HUDEP-2 (cell line): ENCODE measurements around the gene DYNC1I2.

ENCODE experiments used
- DNase-seq, 76 experiments: peaks; one replicate each; lab custom pipeline; 2025; ENCODE audit not compliant: unreplicated experiment in 76 of 76; lab: John Stamatoyannopoulos, UW

Gene DYNC1I2

DNA sequence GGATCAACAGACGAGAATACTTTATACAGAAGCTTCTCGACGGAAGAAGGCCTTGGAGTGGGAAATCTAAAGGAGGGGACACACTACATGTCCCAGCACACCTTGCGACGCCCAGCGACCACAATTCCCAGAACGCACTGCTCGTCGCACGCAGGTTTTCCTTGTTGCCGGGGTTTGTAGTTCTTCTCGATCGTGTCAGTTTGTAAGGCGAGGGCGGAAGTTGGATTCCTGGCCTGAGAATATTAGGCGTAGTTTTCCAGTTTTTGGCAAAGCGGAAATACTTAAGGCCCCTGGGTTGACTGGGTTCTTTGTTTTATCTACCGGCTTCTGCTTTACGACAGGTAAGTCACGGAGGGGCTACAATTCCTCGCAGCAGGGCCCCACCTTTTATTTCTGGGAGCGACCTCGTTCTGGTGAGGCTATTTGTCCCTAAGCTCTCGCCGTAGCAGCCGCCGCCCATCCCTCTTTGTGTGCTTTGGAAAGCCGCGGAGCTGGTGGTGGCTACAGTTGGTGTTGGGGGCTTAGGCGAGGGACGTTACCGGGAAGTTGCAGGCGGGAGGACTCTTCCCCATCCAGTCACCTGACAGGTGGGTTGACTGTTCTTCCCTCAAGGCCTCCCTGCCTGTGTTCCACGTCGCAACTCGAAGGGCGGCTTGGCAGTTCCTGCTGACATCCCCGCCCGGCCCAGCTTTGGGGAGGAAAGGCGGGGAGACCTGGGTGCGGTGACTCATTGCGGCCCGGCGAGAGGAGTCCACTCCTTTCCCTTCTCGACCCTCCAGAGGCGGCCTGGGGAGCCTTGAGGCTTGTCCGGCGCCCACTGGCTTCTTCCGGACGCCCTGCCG lies at the start of gene DYNC1I2:
Gene DYNC1I2 (plus strand): TSS at position 183 of the 842 bp plus-strand sequence. CDS start 2,687 bp downstream, outside the sequence.
- DNase-seq: peak; percentile 37 to 95 (median 78)

DNA sequence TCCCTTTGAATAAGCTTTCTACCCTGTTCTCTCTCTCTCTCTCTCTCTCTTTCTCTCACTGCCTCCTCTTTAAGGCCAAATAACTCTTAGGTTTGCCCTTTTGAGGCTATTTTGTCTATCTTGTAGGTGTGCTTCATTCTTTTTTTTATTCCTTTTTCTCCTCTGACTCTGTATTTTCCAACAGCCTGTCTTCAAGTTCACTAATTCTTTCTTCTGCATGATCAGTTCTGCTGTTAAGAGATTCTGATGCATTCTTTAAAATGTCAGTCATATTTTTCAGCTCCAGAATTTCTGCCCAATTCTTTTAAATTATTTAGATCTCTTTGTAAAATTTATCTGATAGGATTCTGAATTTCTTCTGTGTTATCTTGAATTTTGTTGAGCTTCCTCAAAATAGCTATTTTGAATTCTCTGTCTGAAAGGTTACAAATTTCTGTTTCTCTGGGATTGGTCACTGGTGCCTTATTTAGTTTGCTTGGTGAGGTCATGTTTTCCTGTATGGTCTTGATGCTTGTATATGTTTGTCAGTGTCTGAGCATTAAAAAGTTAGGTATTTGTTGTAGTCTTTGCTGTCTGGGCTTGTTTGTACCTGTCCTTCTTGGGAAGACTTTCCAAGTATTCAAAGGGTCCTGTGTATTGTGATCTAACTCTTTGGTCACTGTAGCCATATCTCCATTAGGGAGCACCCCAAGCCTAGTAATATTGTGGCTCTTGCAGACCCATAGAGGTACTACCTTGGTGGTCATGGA lies 35.4 kb upstream of the DYNC1I2 start:
- no peak for DNase-seq

DNA sequence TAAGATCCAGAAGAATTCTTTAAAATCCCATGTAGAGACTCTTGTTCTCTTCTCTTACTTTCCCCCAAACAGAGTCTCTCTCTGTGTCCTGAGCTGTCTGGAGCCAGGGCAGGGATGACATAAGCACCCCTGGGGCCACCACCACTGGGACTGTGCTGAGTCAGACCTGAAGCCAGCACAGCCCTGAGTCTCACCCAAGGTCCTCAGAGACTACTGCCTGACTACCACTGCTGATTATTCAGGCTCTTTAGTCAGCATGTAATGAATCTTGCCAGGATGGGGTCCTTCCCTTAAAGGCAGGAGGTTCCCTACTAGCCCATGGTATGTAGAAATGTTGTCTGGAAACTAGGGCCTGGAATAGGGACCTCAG lies 34.9 kb upstream of the DYNC1I2 start:
- DNase-seq: peak in 9 of 76 experiments; percentile 5 to 43 (median 24)

DNA sequence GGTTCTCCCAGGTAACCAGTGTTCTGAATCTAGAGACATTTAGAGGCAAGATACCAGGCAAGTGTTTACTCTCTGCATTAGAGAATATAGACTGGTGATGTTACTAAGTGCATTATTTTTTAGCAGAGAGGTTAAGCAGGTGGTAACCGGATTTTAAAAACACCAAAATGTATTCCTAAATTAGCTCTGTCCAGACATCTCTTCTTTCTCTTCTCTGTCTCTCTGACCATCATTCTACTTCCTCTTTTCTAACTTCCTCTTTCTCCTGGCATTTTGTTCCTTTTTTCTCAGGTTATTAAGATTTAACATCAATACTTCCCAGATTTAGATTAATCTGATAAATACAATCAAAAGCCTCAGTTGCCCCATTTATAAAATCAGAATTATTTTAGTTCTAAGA lies 31.7 kb upstream of the DYNC1I2 start:
- peak in 1 of 76 experiments; percentile 7 for DNase-seq

DNA sequence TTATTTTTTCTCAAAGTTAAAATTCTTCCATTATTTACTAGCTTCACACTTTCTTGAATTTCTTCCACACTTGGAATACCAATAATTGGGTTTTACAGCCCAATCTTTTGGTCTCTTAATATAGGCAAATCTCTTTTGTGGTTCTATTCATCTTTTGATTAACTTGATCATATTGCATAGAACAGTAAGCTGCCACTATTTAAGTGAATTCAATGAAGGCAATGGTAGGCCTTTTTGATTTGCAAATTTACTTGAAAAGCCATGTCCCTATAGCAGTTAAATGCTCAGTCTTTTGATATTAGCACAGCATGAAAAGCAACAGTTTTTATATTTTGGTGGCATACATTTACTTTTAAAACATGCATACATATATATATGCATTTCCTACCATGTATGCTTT lies 20.2 kb upstream of the DYNC1I2 start:
- no peak for DNase-seq

DNA sequence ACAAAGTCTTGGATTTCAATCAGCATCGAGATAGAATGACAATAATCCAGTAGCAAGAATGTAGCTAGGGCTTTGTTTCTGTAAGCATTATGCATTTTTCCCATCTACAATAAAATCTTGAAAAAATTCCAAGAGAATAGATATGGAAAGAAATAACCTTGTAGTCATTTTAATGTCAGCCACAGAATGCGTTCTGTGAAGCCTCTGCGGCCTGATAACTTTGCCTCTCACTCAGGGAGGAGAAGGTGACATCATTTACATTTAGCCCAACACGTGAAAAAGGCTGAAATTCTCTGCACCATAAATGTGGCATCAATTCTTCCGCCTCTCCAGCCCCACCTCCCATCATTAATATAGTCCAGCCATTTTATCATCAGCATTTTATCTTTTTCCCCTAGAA lies 19.1 kb upstream of the DYNC1I2 start:
- no peak for DNase-seq

DNA sequence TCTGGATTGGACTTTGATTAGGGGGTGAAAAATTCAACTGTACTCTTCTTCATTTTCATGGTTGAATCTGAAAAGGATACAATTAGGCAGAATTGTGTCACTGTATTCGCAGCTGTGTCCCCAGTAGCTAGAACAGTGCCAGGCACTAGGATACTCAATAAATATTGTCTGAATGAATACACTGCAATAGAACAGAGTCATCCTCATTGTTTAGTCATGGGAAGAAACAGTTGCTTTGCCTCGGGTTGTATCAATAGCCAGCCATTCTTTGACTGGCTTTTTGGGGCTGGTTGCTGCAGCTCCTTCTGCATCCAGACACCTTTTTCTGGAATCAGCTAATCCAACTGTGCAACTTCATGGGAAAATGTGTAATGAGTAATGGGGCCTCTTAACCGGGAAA lies 18.1 kb upstream of the DYNC1I2 start:
- no peak for DNase-seq

DNA sequence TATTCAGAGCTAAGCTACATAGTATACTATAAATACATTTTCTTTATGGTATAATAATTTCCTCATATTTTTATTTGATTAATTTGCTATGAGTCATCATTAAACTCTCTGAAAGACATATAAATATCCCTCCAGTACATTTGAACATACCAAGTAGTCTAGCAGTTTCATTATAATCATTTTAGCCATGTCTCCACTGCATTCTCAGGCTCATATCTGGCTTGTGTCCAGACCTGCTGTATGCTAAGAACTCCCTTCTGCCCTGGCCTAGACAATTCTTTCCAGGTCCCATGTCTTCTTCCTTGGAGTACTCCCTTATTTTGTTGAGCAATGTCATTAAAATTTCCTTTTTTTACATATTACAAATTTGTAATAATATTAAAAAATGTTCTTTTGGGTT lies 16.6 kb upstream of the DYNC1I2 start:
- no peak for DNase-seq

DNA sequence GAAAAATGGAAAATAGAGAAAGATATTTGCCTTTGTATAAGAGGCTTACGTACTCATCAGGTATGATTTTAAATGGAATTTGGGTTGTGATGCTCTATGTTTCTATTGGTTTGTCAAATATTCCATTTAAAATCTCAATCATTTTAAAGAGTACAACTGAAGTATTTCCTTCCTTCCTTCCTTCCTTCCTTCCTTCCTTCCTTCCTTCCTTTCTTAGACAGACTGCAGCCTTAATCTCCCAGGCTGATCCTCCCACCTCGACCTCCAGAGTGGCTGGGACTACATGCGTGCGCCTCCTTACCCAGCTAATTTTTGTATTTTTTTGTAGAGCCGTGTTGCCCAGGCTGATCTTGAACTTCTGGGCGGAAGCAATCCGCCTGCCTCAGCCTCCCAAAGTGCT lies 15.4 kb upstream of the DYNC1I2 start:
- no peak for DNase-seq

DNA sequence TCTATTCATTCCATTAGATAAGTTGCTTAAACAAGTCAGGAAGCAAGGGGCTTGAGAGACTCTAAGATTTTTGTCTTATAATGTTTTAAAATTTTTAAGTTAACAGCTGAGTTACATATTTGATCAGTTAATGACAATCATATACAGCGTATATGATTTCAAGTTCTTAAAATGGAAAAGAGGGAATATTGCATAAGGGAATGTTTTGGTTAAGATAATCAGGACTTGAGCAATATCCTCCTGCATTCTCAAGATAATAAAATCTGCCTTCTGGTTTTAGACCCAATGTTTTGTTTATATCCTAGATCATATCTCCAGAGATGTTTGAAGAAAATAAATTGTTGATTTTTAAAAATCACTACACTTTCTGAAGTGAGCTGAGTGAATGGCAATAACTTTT lies 13.4 kb upstream of the DYNC1I2 start:
- no peak for DNase-seq

DNA sequence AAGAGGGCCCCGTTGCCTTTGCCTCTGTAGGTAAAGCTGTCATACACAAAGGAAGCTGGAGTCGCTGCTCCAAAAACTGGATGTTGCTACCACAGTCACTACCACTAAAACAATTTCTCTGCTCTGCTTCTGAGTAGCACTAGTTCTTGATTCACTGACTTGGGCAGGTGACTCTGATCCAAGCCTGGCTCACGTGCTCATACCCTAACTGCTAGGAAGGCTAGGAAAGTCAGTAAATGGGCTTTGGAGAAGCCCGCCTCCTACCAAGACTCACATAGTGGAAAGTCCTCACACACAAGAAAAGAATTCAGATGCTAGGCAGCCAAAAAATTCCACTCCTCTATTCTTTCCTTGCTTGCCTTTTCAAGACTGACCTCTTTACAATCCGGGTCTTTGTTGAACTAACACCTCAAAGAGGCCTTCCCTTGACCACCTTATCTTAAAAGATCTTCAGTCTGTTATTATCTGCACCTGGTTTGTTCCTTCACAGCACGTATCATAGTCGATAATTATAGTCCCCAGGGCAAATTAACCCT lies 11.4 kb upstream of the DYNC1I2 start:
- no peak for DNase-seq

DNA sequence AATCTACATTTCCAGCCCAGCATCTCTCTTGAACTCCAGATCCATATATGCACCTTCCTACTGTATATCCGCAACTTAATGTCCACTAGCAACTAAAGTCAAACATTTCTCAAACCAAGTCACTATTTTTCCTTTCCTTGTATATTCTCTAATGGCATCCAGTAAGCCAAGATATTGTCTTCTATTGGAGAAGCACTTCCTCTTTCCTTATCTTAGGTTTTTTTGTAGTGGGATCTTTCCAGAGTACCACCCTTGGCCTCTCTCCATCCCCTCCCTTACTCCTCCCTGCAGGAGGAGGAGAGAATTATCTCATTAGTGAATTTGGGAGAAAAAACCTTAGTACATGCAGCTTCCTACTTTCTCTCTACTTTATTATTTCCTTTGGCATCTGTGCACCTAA lies 8.7 kb upstream of the DYNC1I2 start:
- DNase-seq: no peak

DNA sequence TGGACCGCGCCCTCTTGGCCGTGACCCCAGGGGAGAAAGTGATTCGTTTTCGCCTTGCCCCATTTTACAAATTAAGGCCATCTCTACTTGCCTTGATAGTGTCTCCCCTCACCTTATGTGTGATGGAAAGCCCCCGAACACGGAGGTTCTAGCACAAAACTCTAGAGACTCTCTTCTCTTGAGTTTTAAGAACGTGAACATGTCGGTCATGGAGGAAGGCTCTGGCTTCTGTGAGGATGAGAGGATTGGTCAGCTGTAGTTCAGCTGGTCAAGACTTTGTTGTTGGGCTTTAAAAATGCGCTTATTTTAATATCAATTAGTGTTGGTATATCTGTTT lies 828 bp downstream of the DYNC1I2 start:
- DNase-seq: peak in 2 of 76 experiments; percentile 30 to 44

DNA sequence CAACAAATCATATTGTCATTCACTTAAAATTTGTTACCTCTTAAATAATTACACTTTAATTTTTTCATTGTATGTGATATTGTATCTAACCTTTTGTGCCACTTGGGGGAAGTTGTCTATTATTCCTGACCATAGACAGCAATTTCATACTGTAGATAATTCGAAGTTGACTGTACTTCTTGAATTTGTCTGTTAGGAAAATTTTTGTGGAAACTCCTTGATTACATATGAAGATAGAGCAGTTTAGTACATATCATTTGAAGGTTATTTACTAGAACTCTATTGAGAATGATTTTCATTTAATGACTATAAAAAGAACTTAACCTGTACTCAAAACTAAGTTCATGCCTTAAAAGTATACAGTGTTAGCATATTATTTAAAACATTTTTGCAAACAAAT lies 5.1 kb downstream of the DYNC1I2 start:
- no peak for DNase-seq

DNA sequence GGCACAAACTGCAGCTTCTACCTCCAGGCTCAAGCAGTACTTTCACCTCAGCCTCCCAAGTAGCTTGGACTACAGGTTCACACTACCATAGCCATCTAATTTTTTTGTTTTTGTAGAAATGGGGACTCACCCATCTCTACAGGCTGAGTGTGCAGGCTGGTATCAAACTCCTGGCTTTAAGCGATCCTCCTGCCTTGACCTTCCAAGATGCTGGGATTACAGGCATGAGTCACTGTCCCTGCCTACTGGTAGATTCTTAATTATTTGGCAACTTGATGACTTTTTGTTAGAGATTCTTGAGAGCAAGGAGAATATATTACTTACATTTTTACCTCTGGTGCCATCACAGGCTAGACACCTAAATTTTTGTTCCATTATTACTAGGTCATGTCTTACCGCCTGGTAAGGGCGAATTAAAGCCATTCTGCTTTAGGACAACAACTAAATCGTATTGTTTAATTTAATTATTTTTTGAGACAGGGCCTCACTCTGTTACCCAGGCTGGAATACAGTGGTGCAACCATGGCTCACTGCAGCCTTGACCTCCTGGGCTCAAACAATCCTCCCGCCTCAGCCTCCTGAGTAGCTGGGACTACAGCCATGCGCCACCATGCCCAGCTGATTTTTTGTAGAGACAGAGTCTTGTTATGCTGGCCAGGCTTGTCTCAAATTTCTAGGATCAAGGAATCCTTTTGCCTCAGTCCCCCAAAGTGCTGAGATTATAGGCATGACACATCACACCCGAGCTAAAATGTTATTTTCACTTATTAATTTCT lies 15.7 kb downstream of the DYNC1I2 start:
- DNase-seq: no peak

DNA sequence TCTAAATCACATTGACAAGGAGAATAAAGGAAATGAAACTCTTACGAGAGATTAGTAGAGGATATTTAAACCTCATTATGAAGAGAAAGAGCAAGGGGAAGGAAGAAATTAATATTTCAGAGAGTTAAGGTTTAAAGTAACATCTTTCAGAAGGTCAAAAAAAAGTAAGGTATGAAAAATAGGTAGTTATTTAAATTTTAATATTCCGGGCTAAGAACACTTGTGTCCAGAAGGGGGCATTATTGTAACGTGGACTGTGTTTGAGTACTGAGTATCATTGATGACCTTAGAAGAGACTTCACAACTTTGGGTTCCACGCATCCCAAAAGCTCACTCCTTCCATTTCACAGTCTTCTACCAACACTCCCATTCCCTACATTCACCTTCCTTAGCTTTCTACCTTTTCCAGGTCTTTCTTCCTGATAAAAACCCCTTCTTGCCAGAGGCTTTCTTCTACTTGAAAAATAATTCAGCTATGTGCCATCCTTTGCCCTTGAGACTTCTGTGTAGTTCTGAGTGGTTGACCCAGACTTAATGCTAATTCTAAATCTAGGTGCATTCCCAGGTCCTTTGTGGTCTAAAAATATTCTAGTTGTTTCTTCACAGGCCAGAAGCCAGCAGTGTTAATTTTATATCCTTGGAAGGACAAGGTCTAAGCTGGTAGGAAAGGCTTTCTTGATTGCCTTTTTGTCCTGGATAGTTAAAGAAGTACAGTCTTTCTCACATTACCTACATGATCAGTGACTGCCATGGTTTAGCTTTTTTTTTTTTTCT lies 16.5 kb downstream of the DYNC1I2 start:
- peak in 8 of 76 experiments; percentile 2 to 25 (median 12) for DNase-seq

DNA sequence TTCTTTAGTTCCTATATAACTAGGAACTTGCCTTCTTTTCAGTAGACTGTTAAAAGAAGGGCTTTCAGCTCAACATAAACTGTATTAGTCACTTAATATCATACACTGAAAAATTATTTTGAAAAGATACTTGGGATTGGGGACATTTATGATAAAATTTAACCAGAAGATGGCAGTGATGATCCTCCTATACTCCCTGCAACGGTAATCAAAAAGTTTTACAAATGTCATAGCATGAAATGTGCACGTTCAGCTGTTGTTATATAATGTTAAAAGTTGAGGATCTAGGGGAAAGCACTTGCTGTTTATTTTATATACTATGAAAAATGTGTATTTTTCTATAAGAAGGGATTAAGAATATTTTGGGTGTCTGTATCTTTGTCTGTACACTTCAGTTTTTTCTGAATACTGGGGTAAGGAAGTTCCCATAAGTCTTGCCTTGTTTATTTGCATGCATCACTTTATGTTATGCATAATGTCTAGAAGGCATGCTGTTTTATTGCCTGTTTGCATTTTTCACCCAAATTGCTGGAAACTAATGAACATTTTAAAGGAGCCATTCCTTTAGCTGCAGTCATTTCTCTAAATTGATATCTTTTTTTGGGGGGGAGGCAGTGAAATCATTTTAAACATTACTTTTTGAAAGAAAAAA lies 19.0 kb downstream of the DYNC1I2 start:
- peak in 1 of 76 experiments; percentile 3 for DNase-seq

DNA sequence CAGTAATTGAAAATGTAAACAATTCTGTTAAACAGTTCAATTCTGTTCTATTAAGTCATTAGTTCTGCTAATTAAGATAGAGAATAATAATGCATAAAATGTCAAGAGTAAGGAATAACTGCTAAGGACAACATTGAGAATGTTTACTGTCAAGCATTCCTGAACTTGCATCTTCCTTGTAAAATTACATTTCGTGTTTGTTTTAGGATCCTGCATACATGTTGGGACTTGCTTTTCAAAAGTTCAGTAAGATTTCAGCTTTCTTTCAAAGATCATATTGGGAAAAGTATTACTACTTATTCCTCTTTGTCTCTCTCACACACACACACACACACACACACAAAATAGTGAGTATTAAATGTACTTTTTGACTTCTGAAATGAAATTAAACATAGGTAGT lies 20.5 kb downstream of the DYNC1I2 start:
- no peak for DNase-seq

DNA sequence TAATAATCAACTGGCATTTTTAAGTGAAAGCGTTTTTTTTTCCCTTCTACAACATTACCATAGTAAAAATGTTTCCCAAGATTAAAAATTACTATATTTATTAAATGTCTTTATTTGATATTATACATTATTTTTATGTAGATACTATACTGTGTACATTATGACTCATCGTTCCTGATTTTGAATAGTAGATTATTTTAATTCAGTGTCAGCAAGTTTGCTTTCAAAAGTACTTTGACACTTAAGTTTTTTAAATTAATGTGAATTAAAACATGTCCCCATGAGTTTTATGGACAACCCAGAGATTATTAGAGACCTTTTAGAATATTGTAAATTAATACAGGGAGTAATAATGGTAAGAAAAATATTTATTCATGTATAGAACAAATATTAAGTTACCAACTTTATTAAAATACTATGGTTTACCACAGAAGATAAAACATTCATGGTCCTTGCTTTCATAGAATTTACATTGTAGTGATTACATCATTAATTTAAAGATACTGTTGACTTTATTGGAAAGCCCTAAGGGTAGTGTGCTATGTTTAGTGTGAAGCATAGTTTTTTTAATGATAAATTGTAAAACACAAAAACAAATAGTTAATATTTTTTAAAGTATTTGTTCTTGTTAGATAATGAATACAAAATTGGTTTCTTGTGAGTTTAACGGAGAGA lies 21.9 kb downstream of the DYNC1I2 start:
- DNase-seq: no peak
